Effector memory CD4-positive, alpha-beta T cell (primary cell): Measurements from ENCODE around the gene GRIK2.

Source experiments
- DNase-seq, 3 donors: peaks; one replicate each; pipeline ENCODE4 v3.0.0-alpha.2; 2020
- H3K27ac ChIP-seq: 2 replicates; pipeline ENCODE4 v1.7.0; 2013; ENCODE audit warnings: mild to moderate bottlenecking, low read length, moderate library complexity; ENCODE audit not compliant: insufficient read depth, poor library complexity, severe bottlenecking
- H3K27me3 ChIP-seq: replicated peaks from 2 replicates; pipeline ENCODE4 v1.7.0; 2013; ENCODE audit warnings: mild to moderate bottlenecking, low read length; ENCODE audit not compliant: insufficient read depth, control insufficient read depth, poor library complexity, severe bottlenecking
- H3K36me3 ChIP-seq: 2 replicates; pipeline ENCODE4 v1.7.0; 2013; ENCODE audit warnings: mild to moderate bottlenecking, low read length, moderate library complexity; ENCODE audit not compliant: control insufficient read depth, insufficient read depth
- H3K4me1 ChIP-seq: 2 replicates; pipeline ENCODE4 v1.7.0; 2013; ENCODE audit warnings: low read length, mild to moderate bottlenecking; ENCODE audit not compliant: control insufficient read depth, insufficient read depth, poor library complexity, severe bottlenecking
- H3K4me3 ChIP-seq: 2 replicates; pipeline ENCODE4 v1.7.0; 2013; ENCODE audit warnings: low read length, low read depth, mild to moderate bottlenecking; ENCODE audit not compliant: insufficient read depth, poor library complexity, severe bottlenecking
- H3K9me3 ChIP-seq: 2 replicates; pipeline ENCODE4 v1.7.0; 2013; ENCODE audit warnings: mild to moderate bottlenecking, low read length, moderate library complexity; ENCODE audit not compliant: control insufficient read depth

GRIK2 gene

DNA sequence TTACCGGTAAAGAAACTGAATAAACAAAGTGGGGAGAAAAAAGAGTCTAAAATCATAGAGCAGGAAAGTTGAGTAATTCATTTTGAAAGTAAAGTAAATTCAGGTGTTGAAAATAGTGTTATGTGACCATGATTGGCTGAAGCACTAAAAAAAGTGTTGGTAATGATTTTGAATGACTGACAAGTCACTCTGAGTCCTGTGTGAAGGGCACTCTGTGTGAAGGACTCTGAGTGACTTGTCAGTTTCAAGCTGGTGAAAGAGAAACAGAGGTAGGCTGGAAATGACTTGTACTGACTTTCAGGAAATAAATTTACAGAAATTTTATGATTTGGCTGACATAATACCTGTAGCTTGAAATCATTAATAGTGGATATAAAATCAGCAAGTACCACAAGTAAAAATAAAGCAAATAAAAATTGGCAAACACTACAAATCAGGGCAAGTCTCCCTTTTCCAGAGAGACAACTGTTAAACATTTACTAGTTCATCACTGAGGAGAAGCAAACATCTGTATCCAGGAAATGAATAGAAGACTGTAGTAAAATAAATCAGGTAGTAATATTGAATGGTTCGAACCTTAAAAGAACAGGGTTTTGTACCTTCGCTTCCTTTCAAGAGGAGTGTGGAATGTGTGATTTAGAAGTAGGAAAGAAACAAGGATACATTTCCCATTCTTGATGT, 630.6 kb downstream of the GRIK2 start:
- Histone ChIP-seq H3K4me3 (no peak overlapping the region), H3K4me1 (no peaks in the 10 kb centered on the region), H3K27me3 (no peaks in the 10 kb centered on the region), H3K36me3 (no peaks in the 10 kb centered on the region), H3K27ac (no peak overlapping the region), H3K9me3 (no peaks in the 10 kb centered on the region)
- DNase-seq, result no peak

DNA sequence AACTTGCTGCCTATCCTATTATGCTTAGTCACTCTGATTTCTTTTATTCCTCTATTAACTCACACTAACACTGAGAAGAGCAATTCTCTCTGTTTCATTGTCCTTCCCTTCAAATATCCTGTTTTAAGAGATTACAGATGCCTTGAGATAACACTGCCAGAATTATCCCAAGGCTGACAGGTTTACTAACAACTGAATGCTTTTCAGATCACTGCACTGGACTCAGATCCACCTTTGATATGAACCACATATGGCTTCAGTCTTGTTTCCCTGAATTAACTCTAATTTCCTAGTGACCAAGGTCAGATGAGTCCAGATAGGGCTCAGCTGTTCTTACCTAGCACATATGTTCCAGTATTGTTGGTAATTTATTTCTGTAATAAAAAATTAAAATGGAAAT, 633.1 kb downstream of the GRIK2 start:
- Histone ChIP-seq H3K27ac (no peak overlapping the region), H3K4me1 (no peaks in the 10 kb centered on the region), H3K36me3 (no peaks in the 10 kb centered on the region), H3K27me3 (no peaks in the 10 kb centered on the region), H3K4me3 (no peak overlapping the region), H3K9me3 (no peaks in the 10 kb centered on the region)
- DNase-seq, result no peak

DNA sequence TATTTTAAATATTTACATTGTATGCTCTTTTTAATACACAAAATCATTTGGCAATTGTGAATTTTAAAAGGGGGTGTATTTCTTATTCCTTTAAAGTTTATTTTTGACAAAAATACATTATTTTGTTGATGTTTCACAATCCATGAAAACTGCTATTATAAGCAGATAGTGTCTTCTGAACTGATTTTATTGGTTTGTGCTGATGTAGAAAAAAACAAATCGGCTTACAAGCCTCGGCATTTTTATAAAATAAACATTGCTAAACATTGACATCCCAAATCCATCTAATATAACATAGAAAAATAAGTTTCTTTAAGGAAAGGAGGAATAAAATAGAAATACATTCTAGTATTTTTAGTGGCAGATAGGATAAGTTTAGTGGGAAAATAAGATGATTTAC, 634.7 kb downstream of the GRIK2 start:
- no peaks in the 10 kb centered on the region for H3K4me1 ChIP-seq
- H3K27ac ChIP-seq, result no peak overlapping the region
- no peaks in the 10 kb centered on the region for H3K27me3 ChIP-seq
- no peak overlapping the region for H3K4me3 ChIP-seq
- no peaks in the 10 kb centered on the region for H3K9me3 ChIP-seq
- no peak for DNase-seq
- no peaks in the 10 kb centered on the region for H3K36me3 ChIP-seq

DNA sequence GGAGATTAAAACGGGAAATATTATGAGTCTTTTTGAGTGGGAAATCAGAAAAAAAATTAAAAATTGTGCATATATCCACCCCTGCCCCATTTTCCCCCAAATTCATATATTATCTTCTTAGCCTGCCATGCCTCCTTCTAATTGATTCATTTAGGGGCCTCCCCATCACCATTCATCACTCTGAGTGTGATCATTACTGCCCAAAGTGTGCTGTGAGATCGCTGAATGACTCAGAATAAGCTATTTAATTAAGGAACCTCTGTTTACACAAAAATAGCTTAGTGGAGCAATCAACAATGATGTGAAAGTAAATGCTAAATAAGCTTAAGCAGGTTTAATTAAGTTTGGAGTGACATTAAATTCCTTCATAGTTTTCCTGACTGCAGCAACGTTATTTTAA, 645.5 kb downstream of the GRIK2 start:
- H3K4me1 ChIP-seq, result no peaks in the 10 kb centered on the region
- no peak overlapping the region for H3K27ac ChIP-seq
- no peaks in the 10 kb centered on the region for H3K9me3 ChIP-seq
- H3K27me3 ChIP-seq, result no peaks in the 10 kb centered on the region
- H3K36me3 ChIP-seq, result no peaks in the 10 kb centered on the region
- DNase-seq, result no peak
- no peak overlapping the region for H3K4me3 ChIP-seq

DNA sequence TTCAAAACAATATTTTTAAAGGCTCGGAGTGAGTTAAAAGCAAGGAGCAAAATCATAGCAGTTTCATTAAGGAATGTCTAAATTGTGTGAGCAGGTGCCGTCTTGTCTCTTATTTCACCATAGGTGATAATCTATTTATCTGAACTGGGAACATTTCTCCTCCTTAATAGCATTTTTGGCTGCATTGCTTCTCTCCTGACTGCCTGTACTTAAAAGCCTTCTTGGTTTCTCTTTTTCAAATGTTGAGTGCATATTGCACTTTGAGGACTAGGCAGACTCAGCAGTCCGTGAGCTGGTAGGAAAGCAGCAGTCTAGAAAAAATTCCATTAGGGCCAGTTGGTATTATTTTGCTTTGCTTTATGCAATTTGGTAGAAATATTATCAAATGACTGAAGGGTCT, 645.9 kb downstream of the GRIK2 start:
- H3K9me3 ChIP-seq, result no peaks in the 10 kb centered on the region
- no peaks in the 10 kb centered on the region for H3K4me1 ChIP-seq
- H3K27ac ChIP-seq, result no peak overlapping the region
- no peaks in the 10 kb centered on the region for H3K27me3 ChIP-seq
- no peak for DNase-seq
- no peaks in the 10 kb centered on the region for H3K36me3 ChIP-seq
- no peak overlapping the region for H3K4me3 ChIP-seq

DNA sequence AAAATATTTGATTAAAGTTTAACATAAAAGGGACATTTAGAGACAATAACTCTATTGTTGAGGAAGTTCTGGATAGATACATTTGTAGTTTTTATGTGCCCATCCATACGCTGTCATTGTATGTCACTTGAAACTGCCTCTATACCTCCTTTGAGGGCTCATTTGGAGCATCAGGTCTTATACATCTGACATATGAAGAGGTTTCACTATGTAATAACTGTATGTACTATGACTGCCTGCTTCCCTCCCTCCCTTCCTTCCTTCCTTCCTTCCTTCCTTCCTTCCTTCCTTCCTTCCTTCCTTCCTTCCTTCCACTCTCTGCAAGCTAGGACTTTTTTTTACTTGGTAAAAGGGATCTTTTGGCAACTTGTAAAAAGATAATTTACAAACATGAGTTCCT, 657.5 kb downstream of the GRIK2 start:
- Histone ChIP-seq H3K27ac (no peak overlapping the region), H3K9me3 (no peaks in the 10 kb centered on the region), H3K4me1 (no peaks in the 10 kb centered on the region), H3K4me3 (no peak overlapping the region), H3K36me3 (no peaks in the 10 kb centered on the region), H3K27me3 (no peaks in the 10 kb centered on the region)
- DNase-seq, result no peak

DNA sequence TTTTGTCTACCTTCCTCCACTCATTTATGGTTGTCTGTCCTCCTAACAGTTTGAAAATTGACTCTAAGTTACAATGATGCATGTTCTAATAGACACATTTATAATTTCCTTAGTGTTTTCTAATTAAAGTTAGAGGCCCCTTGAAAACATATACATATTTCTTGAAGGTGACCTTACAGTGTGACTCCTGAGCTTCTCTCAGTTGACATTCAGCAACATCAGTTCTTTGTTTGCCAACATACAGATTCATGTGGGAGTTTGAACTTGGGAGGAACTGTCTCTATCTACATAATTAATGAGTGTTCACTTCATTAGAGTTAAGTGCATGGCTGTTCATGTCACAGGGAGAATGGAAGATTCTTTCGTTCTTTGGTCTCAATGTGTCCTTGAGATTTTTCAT, 658.2 kb downstream of the GRIK2 start:
- no peaks in the 10 kb centered on the region for H3K9me3 ChIP-seq
- H3K4me1 ChIP-seq, result no peaks in the 10 kb centered on the region
- no peak for DNase-seq
- H3K36me3 ChIP-seq, result no peaks in the 10 kb centered on the region
- H3K27me3 ChIP-seq, result no peaks in the 10 kb centered on the region
- no peak overlapping the region for H3K4me3 ChIP-seq
- no peak overlapping the region for H3K27ac ChIP-seq

DNA sequence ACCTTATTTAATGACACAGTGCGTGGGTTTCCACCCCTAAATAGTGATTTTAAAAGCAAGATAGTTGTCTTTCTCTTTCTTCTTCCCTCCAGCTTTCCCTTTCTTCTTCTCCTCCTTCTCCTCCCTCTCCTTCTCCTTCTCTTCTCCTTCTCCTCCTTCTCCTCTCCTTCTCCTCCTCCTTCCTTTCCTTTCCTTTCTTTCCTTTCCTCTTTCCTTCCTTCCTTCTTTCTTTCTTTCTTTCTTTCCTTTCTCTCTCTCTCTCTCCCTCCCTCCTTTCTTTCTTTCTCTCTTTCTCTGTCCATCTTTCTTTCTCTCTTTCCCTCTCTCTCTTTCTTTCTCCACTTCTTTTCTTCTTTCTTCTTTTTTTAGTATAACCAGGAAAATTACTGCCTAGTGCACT, 670.6 kb downstream of the GRIK2 start:
- DNase-seq, result no peak
- Histone ChIP-seq H3K27ac (no peak overlapping the region), H3K9me3 (no peaks in the 10 kb centered on the region), H3K4me1 (no peaks in the 10 kb centered on the region), H3K36me3 (no peaks in the 10 kb centered on the region), H3K27me3 (no peaks in the 10 kb centered on the region), H3K4me3 (no peak overlapping the region)

DNA sequence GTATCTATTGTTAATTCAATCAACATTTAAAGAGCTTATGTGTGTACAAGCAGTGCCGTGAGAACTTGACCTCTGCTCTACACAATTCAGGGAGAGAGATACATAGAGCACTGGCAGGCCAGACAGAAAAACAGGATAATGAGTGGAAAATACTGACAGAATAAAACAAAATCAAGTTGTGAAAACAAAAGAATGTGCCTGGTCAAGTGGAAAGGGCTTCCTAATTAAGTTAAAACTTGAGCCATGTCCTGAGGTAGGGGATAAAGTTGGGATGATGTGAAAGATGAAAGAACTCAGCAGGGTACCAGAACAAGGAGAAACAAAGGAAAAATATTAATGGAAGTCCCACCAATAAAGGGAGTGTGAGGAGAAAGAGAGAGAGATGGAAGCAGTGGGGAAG, 672.8 kb downstream of the GRIK2 start:
- no peak for DNase-seq
- Histone ChIP-seq H3K4me1 (no peaks in the 10 kb centered on the region), H3K27me3 (no peaks in the 10 kb centered on the region), H3K27ac (no peak overlapping the region), H3K4me3 (no peak overlapping the region), H3K36me3 (no peaks in the 10 kb centered on the region), H3K9me3 (no peaks in the 10 kb centered on the region)

DNA sequence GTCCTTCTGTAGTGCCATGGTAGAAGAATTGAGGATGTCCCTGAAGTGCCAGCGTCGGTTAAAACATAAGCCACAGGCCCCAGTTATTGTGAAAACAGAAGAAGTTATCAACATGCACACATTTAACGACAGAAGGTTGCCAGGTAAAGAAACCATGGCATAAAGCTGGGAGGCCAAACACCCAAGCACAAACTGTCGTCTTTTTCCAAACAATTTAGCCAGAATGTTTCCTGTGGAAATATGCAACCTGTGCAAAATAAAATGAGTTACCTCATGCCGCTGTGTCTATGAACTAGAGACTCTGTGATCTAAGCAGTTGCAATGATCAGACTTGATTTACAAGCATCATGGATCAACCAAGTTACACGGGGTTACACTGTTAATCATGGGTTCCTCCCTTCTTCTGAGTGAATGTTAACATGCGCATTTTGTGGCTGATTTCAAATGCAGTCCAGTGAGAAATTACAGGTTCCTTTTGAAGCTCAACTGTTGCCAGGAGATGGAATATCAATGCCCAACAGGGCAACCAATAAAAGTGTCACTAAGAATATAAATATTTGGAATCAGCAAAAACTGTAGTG, 674.9 kb downstream of the GRIK2 start:
- Histone ChIP-seq H3K27ac (no peak overlapping the region), H3K4me3 (no peak overlapping the region), H3K9me3 (no peaks in the 10 kb centered on the region), H3K4me1 (no peaks in the 10 kb centered on the region), H3K36me3 (no peaks in the 10 kb centered on the region), H3K27me3 (no peaks in the 10 kb centered on the region)
- no peak for DNase-seq
